HepG2 (cell line): Measurements from ENCODE around the gene NDUFS2. TPM values are rescaled to one million over a fixed set of nuclear protein-coding genes. Genes with fewer than 3 reads are reported as not detected.

Experiments
- ATAC-seq: fragments of 200-7000 bp; cut with Tn5 transposase; 3 replicates; pipeline ENCODE4 v1.9.1; 2020; ENCODE audit warnings: mild to moderate bottlenecking, moderate library complexity
- BruUV-seq: library from RNA; stranded (reverse); fragments of 400-500 nt; replicated peaks from 2 replicates; lab custom pipeline; 2021; lab: Mats Ljungman, UMichigan
- CTCF ChIA-PET: fragments of 300-600 bp; formaldehyde crosslinking; extraction: SDS; loops from one replicate; lab custom pipeline; 2021; ENCODE audit warnings: low total read pairs, inconsistent platforms, low intra/inter-chr PET ratio; lab: Yijun Ruan, JAX
- POLR2A ChIA-PET: fragments of 350-600 bp; sonication (Branson Sonifier 250); formaldehyde crosslinking; loops from one replicate; lab custom pipeline; 2020; ENCODE audit warnings: antibody characterized with exemption, inconsistent platforms; lab: Yijun Ruan, JAX
- DNase-seq: peaks from one replicate; pipeline ENCODE4 v3.0.0-alpha.2; 2015; ENCODE audit warnings: low spot score
- FAIRE-seq: peaks from 3 replicates; lab custom pipeline; 2011; peaks lifted over from hg19 to GRCh38; lab: Jason Lieb, UNC
- H2AFZ ChIP-seq: one replicate; pipeline ENCODE4 v1.6.1; 2011; ENCODE audit warnings: low read length, inconsistent platforms
- H3K27ac ChIP-seq: fragments of 300-600 bp; 3 replicates; pipeline ENCODE4 v1.8.0; 2011; ENCODE audit warnings: mixed run types, mild to moderate bottlenecking, mixed read lengths, low read length, inconsistent platforms; ENCODE audit not compliant: insufficient read depth; ENCODE audit errors: extremely low read length
- H3K27me3 ChIP-seq, 2 experiments: fragments of 200-600 bp in 1 of 2; 2 replicates in 1 of 2; 3 replicates in 1 of 2; pipeline versions ENCODE4 v1.6.0 to v1.8.0; 2011; ENCODE audit warnings: low read length in 2 of 2, mild to moderate bottlenecking in 2 of 2, moderate library complexity in 2 of 2, inconsistent platforms in 1 of 2; ENCODE audit not compliant: insufficient read depth in 2 of 2, control insufficient read depth in 1 of 2
- H3K36me3 ChIP-seq, 2 experiments: fragments of 200-600 bp in 1 of 2; replicated peaks in 1 of 2; 2 replicates in 1 of 2; 3 replicates in 1 of 2; pipeline versions ENCODE4 v1.5.1 to v1.8.0; 2011; ENCODE audit warnings: low read length in 2 of 2, inconsistent platforms in 1 of 2; ENCODE audit not compliant: insufficient read depth in 2 of 2, control insufficient read depth in 1 of 2
- H3K4me1 ChIP-seq: 2 replicates; pipeline ENCODE4 v1.5.1; 2012; ENCODE audit warnings: low read length, inconsistent platforms; ENCODE audit not compliant: insufficient read depth
- H3K4me2 ChIP-seq: 2 replicates; pipeline ENCODE4 v1.6.0; 2011; ENCODE audit warnings: low read depth, low read length, inconsistent platforms
- H3K4me3 ChIP-seq, 3 experiments: fragments of 200-600 bp in 1 of 3; sonication (generic), shearing (Covaris generic) in 1 of 3; replicated peaks in 1 of 3; 2 replicates each; pipeline ENCODE4 v1.5.1; 2011 to 2016; ENCODE audit warnings: low read length in 3 of 3, inconsistent platforms in 2 of 3, low read depth in 2 of 3, mild to moderate bottlenecking in 2 of 3, control low read depth in 1 of 3, mixed read lengths in 1 of 3; ENCODE audit not compliant: insufficient read depth in 1 of 3
- H3K79me2 ChIP-seq: one replicate; pipeline ENCODE4 v1.6.1; 2011; ENCODE audit warnings: low read length, inconsistent platforms; ENCODE audit not compliant: insufficient read depth
- H3K9ac ChIP-seq: 2 replicates; pipeline ENCODE4 v1.6.0; 2011; ENCODE audit warnings: mild to moderate bottlenecking, low read depth, low read length, inconsistent platforms; ENCODE audit not compliant: insufficient read depth
- H3K9me3 ChIP-seq: 2 replicates; pipeline ENCODE4 v1.5.1; 2012; ENCODE audit warnings: mild to moderate bottlenecking, low read length
- H4K20me1 ChIP-seq: 2 replicates; pipeline ENCODE4 v1.6.0; 2011; ENCODE audit warnings: inconsistent platforms, mild to moderate bottlenecking, low read length, moderate library complexity; ENCODE audit not compliant: insufficient read depth
- HES4 ChIP-seq: sonication (generic); formaldehyde crosslinking; IDR thresholded peaks from 2 replicates; pipeline ENCODE4 v1.9.0; 2021; ENCODE audit warnings: mild to moderate bottlenecking, missing genetic modification reagents, borderline replicate concordance
- JDP2 ChIP-seq: sonication (generic); formaldehyde crosslinking; IDR thresholded peaks from 2 replicates; pipeline ENCODE4 v1.8.1; 2022; ENCODE audit warnings: missing genetic modification reagents, borderline replicate concordance
- KAT7 ChIP-seq: IDR thresholded peaks from 2 replicates; pipeline ENCODE4 v1.6.1; 2018; ENCODE audit warnings: borderline replicate concordance, missing compliant biosample characterization
- POLR2AphosphoS2 ChIP-seq: IDR thresholded peaks from 2 replicates; pipeline ENCODE4 v1.6.1; 2011; ENCODE audit warnings: low read depth, low read length, improper control_type of control experiment
- POLR2AphosphoS5 ChIP-seq: IDR thresholded peaks from 2 replicates; pipeline ENCODE4 v1.6.1; 2012; ENCODE audit warnings: low read depth, low read length
- PREB ChIP-seq: sonication (generic); formaldehyde crosslinking; IDR thresholded peaks from 2 replicates; pipeline ENCODE4 v1.4.0; 2020; ENCODE audit warnings: missing genetic modification reagents
- RNF2 ChIP-seq: fragments of 450-650 bp; conservative IDR thresholded peaks from 2 replicates; pipeline ENCODE4 v1.6.1; 2016; ENCODE audit warnings: low read depth
- SNAPC5 ChIP-seq: sonication (generic); formaldehyde crosslinking; IDR thresholded peaks from 2 replicates; pipeline ENCODE4 v1.8.1; 2023; ENCODE audit warnings: mild to moderate bottlenecking, missing genetic modification reagents, borderline replicate concordance
- ZNF281 ChIP-seq: sonication (generic); formaldehyde crosslinking; IDR thresholded peaks from 2 replicates; pipeline ENCODE4 v1.4.0; 2020; ENCODE audit warnings: missing genetic modification reagents, borderline replicate concordance
- ZNF3 ChIP-seq: IDR thresholded peaks from 2 replicates; pipeline ENCODE4 v1.7.0; 2017; ENCODE audit warnings: inconsistent platforms
- ZNF317 ChIP-seq: sonication (generic); formaldehyde crosslinking; IDR thresholded peaks from 2 replicates; pipeline ENCODE4 v1.5.0; 2020; ENCODE audit warnings: mild to moderate bottlenecking, missing genetic modification reagents
- ZNF414 ChIP-seq: sonication (generic); formaldehyde crosslinking; IDR thresholded peaks from 2 replicates; pipeline ENCODE4 v1.5.0; 2020; ENCODE audit warnings: missing genetic modification reagents
- ZNF546 ChIP-seq: sonication (generic); formaldehyde crosslinking; conservative IDR thresholded peaks from 2 replicates; pipeline ENCODE4 v1.8.1; 2023; ENCODE audit warnings: mild to moderate bottlenecking, missing genetic modification reagents
- ZNF605 ChIP-seq: sonication (generic); formaldehyde crosslinking; IDR thresholded peaks from 2 replicates; pipeline ENCODE4 v1.8.0; 2022; ENCODE audit warnings: mild to moderate bottlenecking, missing genetic modification reagents
- ZNF660 ChIP-seq: sonication (generic); formaldehyde crosslinking; IDR thresholded peaks from 2 replicates; pipeline ENCODE4 v1.5.1; 2020; ENCODE audit warnings: mild to moderate bottlenecking, low read depth, missing genetic modification reagents, borderline replicate concordance
- WGBS: methylation state at CpG from one replicate; pipeline ENCODE4 v1.1.6; 2017; ENCODE audit warnings: low lambda C conversion rate; 5-methylcytosine and 5-hydroxymethylcytosine counted together
- in situ Hi-C: cut with HindIII; loops from 2 replicates; pipeline ENCODE4 v1.10.0; 2017; ENCODE audit warnings: low pct_unique_long_range_greater_than_20kb; ENCODE audit not compliant: extremely low pct_ligation_motif_present
- intact Hi-C: fragments of 100-400 bp; cut with micrococcal nuclease; formaldehyde crosslinking; loops from one replicate; pipeline ENCODE4 v1.10.0; 2022; ENCODE audit not compliant: unreplicated experiment
- polyA plus RNA-seq, 8 experiments: library from polyadenylated mRNA; depleted of rRNA in 3 of 8; stranded (reverse) in 7 of 8; unstranded in 1 of 8; fragments of >200 nt; fragmentation: Illumina TruSeq in 4 of 8; extraction: Trizol in 4 of 8; gene quantifications; 2 replicates each; pipeline versions ENCODE4 v1.2.1 to v1.2.3, GENCODE V29; 2011 to 2016; ENCODE audit warnings: low read depth in 4 of 8, missing spikeins in 1 of 8, mixed read lengths in 1 of 8; ENCODE audit not compliant: insufficient read depth in 1 of 8
- total RNA-seq, 5 experiments: library from RNA; depleted of rRNA; stranded (reverse); fragments of >200 nt; fragmentation: Illumina TruSeq; extraction: Trizol; gene quantifications; 2 replicates each; pipeline ENCODE4 v1.2.3, GENCODE V29; 2016; ENCODE audit warnings: low read depth in 1 of 5
- TF ChIP-seq, protein P1 (sequence below): sonication (generic); formaldehyde crosslinking; IDR thresholded peaks from 2 replicates; pipeline ENCODE4 v1.8.0; 2022; ENCODE audit warnings: missing genetic modification reagents, mild to moderate bottlenecking, inconsistent platforms, borderline replicate concordance
- TF ChIP-seq, protein P2 (sequence below): sonication (generic); formaldehyde crosslinking; IDR thresholded peaks from 2 replicates; pipeline ENCODE4 v1.4.0; 2020; ENCODE audit warnings: missing genetic modification reagents

Gene NDUFS2
- total and polyA plus RNA-seq, 2 of the 13 experiments (the other 11 are each of a cell fraction or from before 2014, with no cell fraction given) = 89.9 to 118 TPM

DNA sequence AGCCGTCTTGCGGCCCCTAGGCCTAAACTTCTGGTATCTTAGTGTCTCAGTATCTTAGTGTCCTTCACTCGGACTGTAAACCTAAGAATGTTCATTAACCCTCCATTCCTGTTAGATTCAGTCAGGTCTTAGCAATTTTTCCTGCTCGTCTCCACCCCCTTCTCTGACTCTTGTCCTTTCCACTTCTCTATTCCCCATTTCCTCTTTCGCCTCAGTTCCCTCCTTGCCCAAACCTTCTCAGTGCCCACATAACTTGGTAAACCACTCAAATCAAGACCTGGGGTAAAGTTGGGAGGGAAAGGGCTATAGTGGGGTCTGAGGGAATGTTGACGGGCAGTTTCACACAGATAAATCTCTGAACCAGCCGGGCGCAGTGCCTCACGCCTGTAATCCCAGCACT, 12.2 kb downstream of the NDUFS2 start:
- H3K4me2 ChIP-seq = no peak overlapping the region
- ATAC-seq = no peak
- peaks cover 58% of the 10 kb centered on the region for H3K4me1 ChIP-seq
- no peak for DNase-seq
- H3K27me3 ChIP-seq = no peaks in the 10 kb centered on the region
- H3K9me3 ChIP-seq = no peaks in the 10 kb centered on the region
- H2AFZ ChIP-seq = no peak overlapping the region
- over 99% methylated on average over 9 of the region's 9 CpGs for WGBS
- no peak for FAIRE-seq
- ChIA-PET POLR2A (interaction anchor here (4.1 kb wide), 1 partner anchor 11 kb away, joined by 85 read pairs; the partner anchor contains the start of gene TOMM40L), CTCF (no interaction called here)
- no peak overlapping the region for H3K9ac ChIP-seq
- H3K4me3 ChIP-seq = no peak overlapping the region
- H3K27ac ChIP-seq = no peak overlapping the region
- no peaks in the 10 kb centered on the region for H4K20me1 ChIP-seq
- intact Hi-C loops = no loop called here
- H3K79me2 ChIP-seq = peaks cover 4% of the 10 kb centered on the region
- BruUV-seq = no TSS peak
- in situ Hi-C loops = no loop called here
- H3K36me3 ChIP-seq = peaks cover 7 to 52% of the 10 kb centered on the region in 2 experiments
- TF ChIP-seq RNF2 (no peak), ZNF414 (CRISPR knock-in tag) (no peak), POLR2AphosphoS5 (no peak), ZNF317 (CRISPR knock-in tag) (no peak), POLR2AphosphoS2 (no peak), ZNF605 (CRISPR knock-in tag) (no peak), ZNF546 (CRISPR knock-in tag) (no peak), SNAPC5 (CRISPR knock-in tag) (no peak), KAT7 (CRISPR knock-in tag) (no peak), JDP2 (CRISPR knock-in tag) (no peak), ZNF660 (CRISPR knock-in tag) (no peak), HES4 (no peak), ZNF3 (CRISPR knock-in tag) (no peak), ZNF281 (CRISPR knock-in tag) (no peak), PREB (CRISPR knock-in tag) (no peak)
- TF ChIP-seq, protein P1, sequence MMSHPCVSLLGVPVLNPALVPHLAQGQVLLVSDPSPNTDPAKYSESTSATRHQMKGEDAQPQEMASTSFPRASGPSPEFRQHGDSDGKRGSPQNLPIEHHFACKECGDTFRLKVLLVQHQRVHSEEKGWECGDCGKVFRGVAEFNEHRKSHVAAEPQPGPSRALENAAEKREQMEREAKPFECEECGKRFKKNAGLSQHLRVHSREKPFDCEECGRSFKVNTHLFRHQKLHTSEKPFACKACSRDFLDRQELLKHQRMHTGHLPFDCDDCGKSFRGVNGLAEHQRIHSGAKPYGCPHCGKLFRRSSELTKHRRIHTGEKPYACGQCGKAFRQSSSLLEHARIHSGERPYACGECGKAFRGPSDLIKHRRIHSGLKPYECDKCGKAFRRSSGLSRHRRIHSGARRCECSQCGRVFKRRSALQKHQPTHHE (CRISPR knock-in tag) = no peak
- TF ChIP-seq, protein P2, sequence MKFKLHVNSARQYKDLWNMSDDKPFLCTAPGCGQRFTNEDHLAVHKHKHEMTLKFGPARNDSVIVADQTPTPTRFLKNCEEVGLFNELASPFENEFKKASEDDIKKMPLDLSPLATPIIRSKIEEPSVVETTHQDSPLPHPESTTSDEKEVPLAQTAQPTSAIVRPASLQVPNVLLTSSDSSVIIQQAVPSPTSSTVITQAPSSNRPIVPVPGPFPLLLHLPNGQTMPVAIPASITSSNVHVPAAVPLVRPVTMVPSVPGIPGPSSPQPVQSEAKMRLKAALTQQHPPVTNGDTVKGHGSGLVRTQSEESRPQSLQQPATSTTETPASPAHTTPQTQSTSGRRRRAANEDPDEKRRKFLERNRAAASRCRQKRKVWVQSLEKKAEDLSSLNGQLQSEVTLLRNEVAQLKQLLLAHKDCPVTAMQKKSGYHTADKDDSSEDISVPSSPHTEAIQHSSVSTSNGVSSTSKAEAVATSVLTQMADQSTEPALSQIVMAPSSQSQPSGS (CRISPR knock-in tag) = no peak
